NCI-H1694 treated with DMSO at 0.1 percent for 48 hours (cell line): Measurements from ENCODE around the gene UBE2D3.

Experiments
- DNase-seq: peaks from one replicate; lab custom pipeline; 2025; lab: John Stamatoyannopoulos, UW

Gene UBE2D3

GRCh38 chr4:102751941-102752340 is 75.4 kb downstream of the UBE2D3 start:
- DNase-seq, result no peak
